ENCODE results near the gene SLC5A5.

SLC5A5 gene

DNA sequence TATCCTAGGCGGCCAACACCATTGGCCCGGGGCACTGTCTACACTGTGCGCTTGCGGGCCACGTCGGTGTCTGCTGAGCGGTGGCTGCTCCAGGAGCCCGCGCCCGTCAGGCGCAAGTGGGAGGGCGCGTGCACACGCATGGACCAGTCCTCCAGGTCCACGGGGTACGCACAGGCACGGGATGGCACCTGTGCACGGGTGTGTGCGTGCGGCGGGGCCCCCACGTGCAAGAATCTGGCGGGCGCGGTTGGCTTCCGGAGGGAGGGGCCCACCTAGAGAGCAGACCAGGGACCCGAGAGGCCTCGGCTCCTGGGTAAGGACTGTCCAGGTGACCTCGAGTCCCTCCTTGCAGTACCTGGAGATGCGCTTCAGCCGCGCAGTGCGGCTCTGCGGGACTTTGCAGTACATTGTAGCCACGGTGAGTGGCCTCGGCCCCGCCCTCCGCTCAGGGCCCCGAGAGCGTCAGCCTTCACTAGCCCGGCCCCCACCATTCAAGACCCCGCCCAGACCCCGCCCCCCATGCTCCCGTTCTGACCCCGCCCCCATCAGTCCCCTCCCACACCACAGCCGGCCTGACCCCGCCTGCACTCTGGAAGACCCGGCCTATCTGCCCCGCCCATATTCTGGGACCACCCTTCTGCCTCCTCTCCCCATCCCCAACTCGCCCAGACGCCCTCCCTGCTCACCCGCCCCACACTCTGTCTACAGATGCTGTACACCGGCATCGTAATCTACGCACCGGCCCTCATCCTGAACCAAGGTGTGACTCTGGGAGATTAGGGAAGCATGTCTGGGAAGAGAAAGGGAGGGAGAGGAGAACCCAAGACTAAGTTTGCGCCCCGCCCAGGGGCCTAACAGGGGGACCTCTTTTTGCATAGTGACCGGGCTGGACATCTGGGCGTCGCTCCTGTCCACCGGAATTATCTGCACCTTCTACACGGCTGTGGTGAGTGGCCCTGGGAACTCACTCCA is 2.3 kb downstream of the SLC5A5 start:
- H3K27ac Mint-ChIP-seq, result no peak overlapping the region
- peaks cover 61% of the 10 kb centered on the region for H3K27me3 Mint-ChIP-seq (ENCODE audit: low read depth)
- H3K36me3 Mint-ChIP-seq (ENCODE audit: low read depth), result no peaks in the 10 kb centered on the region
- H3K4me1 Mint-ChIP-seq, result no peaks in the 10 kb centered on the region
- no peaks in the 10 kb centered on the region for H3K9me3 Mint-ChIP-seq
- TF ChIP-seq, protein P1, sequence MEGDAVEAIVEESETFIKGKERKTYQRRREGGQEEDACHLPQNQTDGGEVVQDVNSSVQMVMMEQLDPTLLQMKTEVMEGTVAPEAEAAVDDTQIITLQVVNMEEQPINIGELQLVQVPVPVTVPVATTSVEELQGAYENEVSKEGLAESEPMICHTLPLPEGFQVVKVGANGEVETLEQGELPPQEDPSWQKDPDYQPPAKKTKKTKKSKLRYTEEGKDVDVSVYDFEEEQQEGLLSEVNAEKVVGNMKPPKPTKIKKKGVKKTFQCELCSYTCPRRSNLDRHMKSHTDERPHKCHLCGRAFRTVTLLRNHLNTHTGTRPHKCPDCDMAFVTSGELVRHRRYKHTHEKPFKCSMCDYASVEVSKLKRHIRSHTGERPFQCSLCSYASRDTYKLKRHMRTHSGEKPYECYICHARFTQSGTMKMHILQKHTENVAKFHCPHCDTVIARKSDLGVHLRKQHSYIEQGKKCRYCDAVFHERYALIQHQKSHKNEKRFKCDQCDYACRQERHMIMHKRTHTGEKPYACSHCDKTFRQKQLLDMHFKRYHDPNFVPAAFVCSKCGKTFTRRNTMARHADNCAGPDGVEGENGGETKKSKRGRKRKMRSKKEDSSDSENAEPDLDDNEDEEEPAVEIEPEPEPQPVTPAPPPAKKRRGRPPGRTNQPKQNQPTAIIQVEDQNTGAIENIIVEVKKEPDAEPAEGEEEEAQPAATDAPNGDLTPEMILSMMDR (IDR thresholded peaks at IDR 0.05; ENCODE audit: unreplicated experiment in 3 of 3), result no peak
- peak overlapping the region in 1 of 3 experiments; percentile 34 for H3K4me3 Mint-ChIP-seq

DNA sequence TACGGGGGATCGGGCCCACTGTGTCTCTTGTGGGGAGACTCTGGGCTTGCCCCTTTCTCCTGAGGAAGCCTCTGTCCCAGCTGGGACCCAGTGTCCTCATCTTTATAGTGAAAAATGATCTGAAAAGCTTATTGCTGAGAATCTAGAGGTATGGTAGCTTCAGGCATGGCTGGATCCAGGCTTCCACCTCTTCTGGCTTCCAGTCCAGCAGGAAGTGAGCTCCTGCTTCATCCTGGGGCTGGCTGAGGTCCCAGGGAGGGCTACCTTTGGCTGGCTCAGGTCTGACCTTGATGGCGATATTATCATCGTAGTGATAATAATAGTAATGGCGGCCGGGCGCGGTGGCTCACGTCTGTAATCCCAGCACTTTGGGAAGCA is 3.0 kb downstream of the SLC5A5 start:
- Mint-ChIP-seq H3K27ac (no peak overlapping the region), H3K4me3 (peak overlapping the region in 1 of 3 experiments; percentile 9), H3K36me3 (ENCODE audit: low read depth) (no peaks in the 10 kb centered on the region), H3K9me3 (no peaks in the 10 kb centered on the region), H3K27me3 (ENCODE audit: low read depth) (peaks cover 55% of the 10 kb centered on the region), H3K4me1 (no peaks in the 10 kb centered on the region)
- TF ChIP-seq, protein P1 (IDR thresholded peaks at IDR 0.05; ENCODE audit: unreplicated experiment in 3 of 3), result no peak

DNA sequence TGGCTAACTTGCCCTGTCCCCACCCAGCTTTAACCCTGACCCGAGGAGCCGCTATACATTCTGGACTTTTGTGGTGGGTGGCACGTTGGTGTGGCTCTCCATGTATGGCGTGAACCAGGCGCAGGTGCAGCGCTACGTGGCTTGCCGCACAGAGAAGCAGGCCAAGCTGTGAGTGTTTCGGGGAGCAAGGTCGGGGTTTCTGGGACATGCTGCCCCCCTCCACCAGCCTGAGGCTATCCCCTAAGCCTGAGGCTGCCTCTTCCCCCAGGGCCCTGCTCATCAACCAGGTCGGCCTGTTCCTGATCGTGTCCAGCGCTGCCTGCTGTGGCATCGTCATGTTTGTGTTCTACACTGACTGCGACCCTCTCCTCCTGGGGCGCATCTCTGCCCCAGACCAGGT is 6.0 kb downstream of the SLC5A5 start:
- Mint-ChIP-seq H3K27ac (no peak overlapping the region), H3K36me3 (ENCODE audit: low read depth) (no peaks in the 10 kb centered on the region), H3K9me3 (no peaks in the 10 kb centered on the region), H3K27me3 (ENCODE audit: low read depth) (peaks cover 44% of the 10 kb centered on the region), H3K4me3 (no peak overlapping the region), H3K4me1 (no peaks in the 10 kb centered on the region)
- TF ChIP-seq, protein P1 (IDR thresholded peaks at IDR 0.05; ENCODE audit: unreplicated experiment in 3 of 3), result no peak

DNA sequence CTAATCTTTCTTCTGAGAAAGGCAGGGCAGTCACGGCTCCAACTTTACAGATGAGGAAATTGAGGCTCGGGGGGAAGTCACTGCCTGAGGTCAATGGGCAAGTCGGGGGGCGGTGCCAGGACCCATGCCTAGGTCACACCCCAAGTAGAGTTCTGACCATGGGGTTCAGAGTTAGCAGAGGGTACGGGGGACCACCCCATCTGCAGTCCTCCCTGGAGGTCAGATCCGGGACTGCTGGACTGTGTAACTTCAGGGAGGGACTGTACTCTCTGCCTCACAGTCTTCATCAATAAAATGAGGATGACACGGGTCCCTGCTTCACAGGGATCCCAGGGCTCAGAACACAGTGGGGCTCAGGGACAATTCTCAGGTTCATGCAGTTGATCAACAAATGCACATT is 7.7 kb downstream of the SLC5A5 start:
- Mint-ChIP-seq H3K27me3 (ENCODE audit: low read depth) (peaks cover 27% of the 10 kb centered on the region), H3K4me1 (no peaks in the 10 kb centered on the region), H3K4me3 (no peak overlapping the region), H3K9me3 (no peaks in the 10 kb centered on the region), H3K36me3 (ENCODE audit: low read depth) (no peaks in the 10 kb centered on the region), H3K27ac (no peak overlapping the region)
- TF ChIP-seq, protein P1 (IDR thresholded peaks at IDR 0.05; ENCODE audit: unreplicated experiment in 3 of 3), result no peak

DNA sequence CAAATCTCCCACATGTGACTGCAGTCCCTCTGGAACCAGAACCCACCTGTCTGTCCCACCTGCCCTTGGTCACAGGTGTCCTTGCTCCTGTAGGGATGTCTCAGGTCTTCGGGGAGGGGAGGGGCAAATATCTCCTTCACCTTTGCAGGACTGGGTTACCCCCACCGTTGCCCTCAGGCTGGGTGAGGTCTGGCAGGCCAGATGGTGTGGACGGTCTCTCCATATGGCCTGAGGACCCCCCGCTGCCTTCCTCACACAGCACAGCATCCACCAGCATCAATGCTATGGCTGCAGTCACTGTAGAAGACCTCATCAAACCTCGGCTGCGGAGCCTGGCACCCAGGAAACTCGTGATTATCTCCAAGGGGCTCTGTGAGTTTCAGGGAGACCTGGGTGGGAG is 10.0 kb downstream of the SLC5A5 start:
- Mint-ChIP-seq H3K9me3 (no peaks in the 10 kb centered on the region), H3K36me3 (ENCODE audit: low read depth) (no peaks in the 10 kb centered on the region), H3K27ac (no peak overlapping the region), H3K27me3 (ENCODE audit: low read depth) (peaks cover 25% of the 10 kb centered on the region), H3K4me1 (no peaks in the 10 kb centered on the region), H3K4me3 (no peak overlapping the region)
- TF ChIP-seq, protein P1 (IDR thresholded peaks at IDR 0.05; ENCODE audit: unreplicated experiment in 3 of 3), result no peak

Measured in nephron (organoid).